Heart left ventricle (tissue), 13 donors: Measurements from ENCODE around the gene SGPP2.

ENCODE experiments used
- POLR2A ChIP-seq, 2 donors: fragments of 450-650 bp; IDR thresholded peaks; one replicate each; pipeline ENCODE4 v1.6.1; 2017; ENCODE audit warnings: antibody characterized with exemption in 2 of 2, mild to moderate bottlenecking in 2 of 2, moderate library complexity in 2 of 2
- TF ChIP-seq, protein P1 (sequence below), 12 donors: fragments of 200-600 bp; sonication (generic) in 4 of 12; IDR thresholded peaks; one replicate each; pipeline versions ENCODE4 v1.5.0 to v1.8.0; 2018 to 2022; ENCODE audit warnings: antibody characterized with exemption in 12 of 12, mild to moderate bottlenecking in 5 of 12
- donor health status: ischemic (EF 13 %, LVEDD 7.1; RV severe dilation, severe dysfunction).
- donor health status: DM: no; HTN: yes; CAD: no.
- donor health status: DM: no; HTN: no; CAD: no.
- donor health status: ischemic (EF 25% LVEDD 6.9; RV normal size, moderate dysfunction).
- donor health status: ischemic (EF 25% LVEDD 5.7; RV mildly dilated, moderate dysfunction).
- donor health status: ischemic (EF 35%, LVEDD 5.7; RV mildly dilated, moderate dysfunction).
- donor health status: nonischemic (EF 11% LVEDD 7.7; RV severe dilation, severe dysfunction).
- donor health status: DM: yes; HTN: yes; CAD: no.
- donor health status: PGD.
- donor health status: ischemic (EF 29% LVEDD 5.4; RV normal size, mild dysfunction).
- donor health status: nonischemic (EF 23%, LVEDD 6.1; RV moderate dilation, normal function).

- TF ChIP-seq, protein P1, sequence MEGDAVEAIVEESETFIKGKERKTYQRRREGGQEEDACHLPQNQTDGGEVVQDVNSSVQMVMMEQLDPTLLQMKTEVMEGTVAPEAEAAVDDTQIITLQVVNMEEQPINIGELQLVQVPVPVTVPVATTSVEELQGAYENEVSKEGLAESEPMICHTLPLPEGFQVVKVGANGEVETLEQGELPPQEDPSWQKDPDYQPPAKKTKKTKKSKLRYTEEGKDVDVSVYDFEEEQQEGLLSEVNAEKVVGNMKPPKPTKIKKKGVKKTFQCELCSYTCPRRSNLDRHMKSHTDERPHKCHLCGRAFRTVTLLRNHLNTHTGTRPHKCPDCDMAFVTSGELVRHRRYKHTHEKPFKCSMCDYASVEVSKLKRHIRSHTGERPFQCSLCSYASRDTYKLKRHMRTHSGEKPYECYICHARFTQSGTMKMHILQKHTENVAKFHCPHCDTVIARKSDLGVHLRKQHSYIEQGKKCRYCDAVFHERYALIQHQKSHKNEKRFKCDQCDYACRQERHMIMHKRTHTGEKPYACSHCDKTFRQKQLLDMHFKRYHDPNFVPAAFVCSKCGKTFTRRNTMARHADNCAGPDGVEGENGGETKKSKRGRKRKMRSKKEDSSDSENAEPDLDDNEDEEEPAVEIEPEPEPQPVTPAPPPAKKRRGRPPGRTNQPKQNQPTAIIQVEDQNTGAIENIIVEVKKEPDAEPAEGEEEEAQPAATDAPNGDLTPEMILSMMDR (IDR thresholded peaks at IDR 0.05): no peak
- no peak for TF ChIP-seq POLR2A (IDR thresholded peaks at IDR 0.05)
These were observed at the start of gene SGPP2 for GRCh38 chr2:222424276-222424728.
